Tibial artery (tissue), 4 donors: Measurements from ENCODE around the gene TRAF3.

Experiments
- DNase-seq, 2 donors: peaks; one replicate each; pipeline ENCODE4 v3.0.0-alpha.2; 2019
- H3K27ac ChIP-seq, 2 donors: fragments of 200-600 bp; sonication (generic) in 1 of 2; 1 replicate in 1 of 2; 2 replicates in 1 of 2; pipeline ENCODE4 v1.5.1; 2018 to 2019; ENCODE audit warnings: mild to moderate bottlenecking in 1 of 2
- H3K27me3 ChIP-seq, 2 donors: fragments of 200-600 bp; sonication (generic) in 1 of 2; one replicate each; pipeline versions ENCODE4 v1.5.1 to v1.6.0; 2016 to 2019
- H3K36me3 ChIP-seq, 3 donors: fragments of 200-600 bp; sonication (generic) in 2 of 3; one replicate each; pipeline ENCODE4 v1.5.1; 2016 to 2019; ENCODE audit warnings: mild to moderate bottlenecking in 2 of 3
- H3K4me1 ChIP-seq, 4 donors: fragments of 200-600 bp; sonication (generic) in 2 of 4; 1 replicate in 3 of 4; 2 replicates in 1 of 4; pipeline ENCODE4 v1.5.1; 2016 to 2019
- H3K4me3 ChIP-seq, 2 donors: fragments of 200-600 bp; sonication (generic) in 1 of 2; 1 replicate in 1 of 2; 2 replicates in 1 of 2; pipeline ENCODE4 v1.5.1; 2018 to 2019; ENCODE audit warnings: mild to moderate bottlenecking in 2 of 2
- H3K9me3 ChIP-seq, 3 donors: fragments of 200-600 bp; sonication (generic) in 1 of 3; one replicate each; pipeline ENCODE4 v1.5.1; 2016 to 2019
- intact Hi-C: fragments of 100-400 bp; cut with DNase I; formaldehyde crosslinking; loops from one replicate; pipeline ENCODE4 v1.15.0; 2023; ENCODE audit warnings: low total_unique reads
- TF ChIP-seq, protein P1 (sequence below), 2 experiments: fragments of 200-600 bp in 1 of 2; fragments of 450-650 bp in 1 of 2; IDR thresholded peaks; one replicate each; pipeline ENCODE4 v1.5.1; 2017 to 2019; ENCODE audit warnings: antibody characterized with exemption in 2 of 2, mild to moderate bottlenecking in 1 of 2, moderate library complexity in 1 of 2

Gene TRAF3

DNA sequence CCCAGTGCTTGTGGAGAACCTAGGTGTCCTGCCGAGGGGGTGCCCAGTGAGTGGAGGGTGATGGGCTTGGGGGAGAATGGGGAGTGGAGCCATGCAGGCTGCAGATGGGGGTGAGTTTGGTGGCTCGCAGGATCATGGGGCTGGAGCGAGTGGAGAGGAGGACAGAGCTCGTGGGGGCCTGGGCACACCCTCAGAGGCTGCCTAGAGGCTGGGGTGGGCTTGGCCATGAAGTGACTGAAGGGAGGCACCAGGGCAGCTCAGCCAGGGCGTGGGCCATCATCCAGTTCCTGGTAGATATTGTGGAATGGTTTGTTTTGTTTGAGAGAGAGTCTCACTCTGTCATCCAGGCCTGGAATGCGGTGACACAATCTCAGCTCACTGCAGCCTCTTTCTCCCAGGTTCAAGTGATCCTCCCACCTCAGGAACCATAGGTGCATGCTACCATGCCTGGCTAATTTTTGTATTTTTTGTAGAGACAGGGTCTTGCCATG, 101.8 kb downstream of the TRAF3 start:
- DNase-seq: no peak
- peaks cover 0 to 8% (median 2%) of the 10 kb centered on the region in 4 donors for H3K4me1 ChIP-seq
- intact Hi-C loops: no loop called here
- peaks cover 12 to 15% (median 14%) of the 10 kb centered on the region in 3 donors for H3K36me3 ChIP-seq
- H3K9me3 ChIP-seq: no peaks in the 10 kb centered on the region
- TF ChIP-seq, protein P1, sequence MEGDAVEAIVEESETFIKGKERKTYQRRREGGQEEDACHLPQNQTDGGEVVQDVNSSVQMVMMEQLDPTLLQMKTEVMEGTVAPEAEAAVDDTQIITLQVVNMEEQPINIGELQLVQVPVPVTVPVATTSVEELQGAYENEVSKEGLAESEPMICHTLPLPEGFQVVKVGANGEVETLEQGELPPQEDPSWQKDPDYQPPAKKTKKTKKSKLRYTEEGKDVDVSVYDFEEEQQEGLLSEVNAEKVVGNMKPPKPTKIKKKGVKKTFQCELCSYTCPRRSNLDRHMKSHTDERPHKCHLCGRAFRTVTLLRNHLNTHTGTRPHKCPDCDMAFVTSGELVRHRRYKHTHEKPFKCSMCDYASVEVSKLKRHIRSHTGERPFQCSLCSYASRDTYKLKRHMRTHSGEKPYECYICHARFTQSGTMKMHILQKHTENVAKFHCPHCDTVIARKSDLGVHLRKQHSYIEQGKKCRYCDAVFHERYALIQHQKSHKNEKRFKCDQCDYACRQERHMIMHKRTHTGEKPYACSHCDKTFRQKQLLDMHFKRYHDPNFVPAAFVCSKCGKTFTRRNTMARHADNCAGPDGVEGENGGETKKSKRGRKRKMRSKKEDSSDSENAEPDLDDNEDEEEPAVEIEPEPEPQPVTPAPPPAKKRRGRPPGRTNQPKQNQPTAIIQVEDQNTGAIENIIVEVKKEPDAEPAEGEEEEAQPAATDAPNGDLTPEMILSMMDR (IDR thresholded peaks at IDR 0.05): no peak
- no peak overlapping the region for H3K4me3 ChIP-seq
- H3K27me3 ChIP-seq: no peaks in the 10 kb centered on the region
- no peak overlapping the region for H3K27ac ChIP-seq

DNA sequence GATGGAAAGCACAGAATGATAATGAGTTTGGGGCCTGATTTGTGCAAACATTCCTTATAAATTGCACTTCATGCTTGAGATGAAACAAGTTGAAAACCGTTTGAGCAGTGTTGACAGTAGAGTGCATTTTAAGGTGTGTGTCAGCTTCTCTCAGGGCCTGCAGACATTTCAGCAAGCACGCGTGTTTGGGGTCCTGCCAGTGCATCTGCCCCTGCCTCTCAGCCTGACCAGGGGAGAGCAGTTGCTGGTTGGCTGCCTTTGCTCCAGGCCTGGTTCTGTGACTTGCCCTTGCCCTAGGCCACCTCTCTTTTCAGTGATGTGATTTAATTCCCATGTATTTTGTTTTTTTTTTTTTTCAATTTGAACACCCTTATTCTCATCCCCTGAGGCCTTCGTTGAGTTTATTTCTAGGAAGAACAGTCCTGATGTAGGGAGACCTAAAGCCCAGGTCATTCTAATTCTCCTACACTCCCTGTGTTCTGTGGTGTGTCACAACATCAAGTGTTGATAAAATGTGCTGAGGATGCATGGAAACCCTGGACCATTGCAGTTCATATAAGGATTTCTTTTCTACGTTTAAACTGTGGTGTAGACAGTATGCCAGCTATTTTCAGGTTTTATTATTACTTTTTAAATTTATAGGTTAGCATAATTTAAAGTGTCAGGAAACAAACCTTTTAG, 105.1 kb downstream of the TRAF3 start:
- intact Hi-C loops: no loop called here
- H3K36me3 ChIP-seq: peaks cover 3 to 32% (median 3%) of the 10 kb centered on the region in 3 donors
- H3K4me1 ChIP-seq: peaks cover 0 to 4% (median 0%) of the 10 kb centered on the region in 4 donors
- TF ChIP-seq, protein P1 (IDR thresholded peaks at IDR 0.05): no peak
- DNase-seq: no peak
- H3K9me3 ChIP-seq: no peaks in the 10 kb centered on the region
- H3K27me3 ChIP-seq: no peaks in the 10 kb centered on the region
- H3K4me3 ChIP-seq: no peak overlapping the region
- H3K27ac ChIP-seq: no peak overlapping the region

DNA sequence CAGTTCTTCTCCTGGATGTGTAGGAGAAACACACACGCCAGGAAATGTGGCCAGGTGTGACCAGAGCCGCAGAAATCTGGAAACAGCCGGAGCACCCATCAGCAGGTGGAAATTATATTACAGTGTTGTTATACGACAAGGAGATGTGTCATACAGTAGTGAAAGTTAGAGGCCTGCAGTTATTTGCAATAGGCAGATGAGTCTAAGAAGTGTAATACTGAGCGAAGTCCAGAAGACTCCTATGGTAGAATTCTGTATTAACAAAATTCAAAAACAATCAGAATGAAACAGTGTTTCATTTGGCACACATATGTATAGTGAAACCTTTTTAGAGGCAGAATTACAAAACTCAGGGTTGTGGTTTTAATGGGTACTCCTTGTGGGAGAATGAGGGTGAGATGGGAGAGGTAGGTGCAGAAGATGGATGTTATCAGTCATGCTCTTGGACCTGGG, 105.9 kb downstream of the TRAF3 start:
- TF ChIP-seq, protein P1 (IDR thresholded peaks at IDR 0.05): no peak
- H3K27ac ChIP-seq: no peak overlapping the region
- intact Hi-C loops: no loop called here

DNA sequence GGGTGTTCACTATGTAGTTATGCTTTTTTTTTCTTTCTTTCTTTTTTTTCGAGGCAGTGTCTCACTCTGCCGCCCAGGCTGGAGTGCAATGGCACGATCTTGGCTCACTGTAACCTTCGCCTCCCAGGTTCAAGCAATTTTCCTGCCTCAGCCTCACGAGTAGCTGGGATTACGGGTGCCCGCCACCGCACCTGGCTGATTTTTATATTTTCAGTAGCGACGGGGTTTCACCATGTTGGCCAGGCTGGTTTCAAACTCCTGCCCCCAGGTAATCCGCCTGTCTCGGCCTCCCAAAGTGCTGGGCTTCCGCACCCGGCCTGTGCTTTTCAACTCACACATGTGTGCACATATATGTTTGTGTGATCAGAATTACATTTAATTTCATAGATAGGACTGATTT, 106.3 kb downstream of the TRAF3 start:
- no peaks in the 10 kb centered on the region for H3K27me3 ChIP-seq
- peaks cover 0 to 4% (median 0%) of the 10 kb centered on the region in 4 donors for H3K4me1 ChIP-seq
- H3K4me3 ChIP-seq: no peak overlapping the region
- no peak overlapping the region for H3K27ac ChIP-seq
- intact Hi-C loops: no loop called here
- no peak for DNase-seq
- TF ChIP-seq, protein P1 (IDR thresholded peaks at IDR 0.05): no peak
- no peaks in the 10 kb centered on the region for H3K9me3 ChIP-seq
- peaks cover 0 to 37% (median 3%) of the 10 kb centered on the region in 3 donors for H3K36me3 ChIP-seq

More for the DNA sequence above, 105.9 kb downstream of the TRAF3 start:
- Histone ChIP-seq H3K4me3 (no peak overlapping the region), H3K36me3 (peaks cover 0 to 34% (median 3%) of the 10 kb centered on the region in 3 donors), H3K4me1 (peaks cover 0 to 4% (median 0%) of the 10 kb centered on the region in 4 donors), H3K27me3 (no peaks in the 10 kb centered on the region), H3K9me3 (no peaks in the 10 kb centered on the region)
- no peak for DNase-seq

DNA sequence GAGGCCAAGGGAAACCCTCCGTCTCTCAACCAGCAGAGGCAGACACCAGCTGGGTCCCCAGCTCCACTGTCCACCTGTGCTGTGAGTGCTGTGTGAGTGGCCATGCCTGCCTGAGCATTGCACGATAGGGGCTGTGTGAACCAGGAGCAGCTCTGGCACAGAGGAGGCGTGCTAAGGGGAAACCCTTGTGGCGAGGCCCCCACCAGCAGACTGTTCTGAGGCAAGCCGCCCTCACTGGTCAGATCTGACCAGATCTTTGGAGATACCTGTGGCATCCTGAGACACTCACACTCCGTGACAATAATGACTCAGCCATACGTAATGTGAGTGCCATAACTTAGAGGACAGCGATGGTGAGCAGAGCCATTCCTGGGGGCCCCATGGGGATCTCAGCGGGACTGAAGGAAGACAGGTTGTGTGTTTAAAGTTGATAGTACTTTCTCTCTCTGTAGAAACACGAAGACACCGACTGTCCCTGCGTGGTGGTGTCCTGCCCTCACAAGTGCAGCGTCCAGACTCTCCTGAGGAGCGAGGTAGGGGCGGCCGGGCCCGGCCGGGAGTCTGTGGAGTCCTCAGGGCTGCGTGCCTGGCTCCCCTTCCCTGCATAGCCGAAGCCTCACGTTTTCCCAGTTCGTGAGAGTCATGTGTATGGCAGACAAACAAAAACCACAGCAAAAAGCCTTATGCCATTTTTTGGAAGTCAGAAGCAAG, 108.6 kb downstream of the TRAF3 start:
- H3K36me3 ChIP-seq: peaks cover 0 to 48% (median 7%) of the 10 kb centered on the region in 3 donors
- no peak overlapping the region for H3K27ac ChIP-seq
- intact Hi-C loops: no loop called here
- TF ChIP-seq, protein P1 (IDR thresholded peaks at IDR 0.05): no peak
- DNase-seq: no peak
- H3K27me3 ChIP-seq: no peaks in the 10 kb centered on the region
- no peak overlapping the region for H3K4me3 ChIP-seq
- no peaks in the 10 kb centered on the region for H3K9me3 ChIP-seq
- no peaks in the 10 kb centered on the region for H3K4me1 ChIP-seq
